NCI-H146 treated with DMSO at 0.1 percent for 48 hours (cell line): ENCODE measurements around the gene CACTIN.
"Not testable (repeated sequence)": the region's sequence is repeated elsewhere in the genome, so short reads cannot be mapped to it uniquely, and the experiment has no call there.

Experiments
- DNase-seq: peaks from one replicate; lab custom pipeline; 2025; ENCODE audit not compliant: unreplicated experiment; lab: John Stamatoyannopoulos, UW

CACTIN gene

GRCh38 chr19:3663838-3664237, 37.2 kb upstream of the CACTIN start:
- DNase-seq: no peak

DNA sequence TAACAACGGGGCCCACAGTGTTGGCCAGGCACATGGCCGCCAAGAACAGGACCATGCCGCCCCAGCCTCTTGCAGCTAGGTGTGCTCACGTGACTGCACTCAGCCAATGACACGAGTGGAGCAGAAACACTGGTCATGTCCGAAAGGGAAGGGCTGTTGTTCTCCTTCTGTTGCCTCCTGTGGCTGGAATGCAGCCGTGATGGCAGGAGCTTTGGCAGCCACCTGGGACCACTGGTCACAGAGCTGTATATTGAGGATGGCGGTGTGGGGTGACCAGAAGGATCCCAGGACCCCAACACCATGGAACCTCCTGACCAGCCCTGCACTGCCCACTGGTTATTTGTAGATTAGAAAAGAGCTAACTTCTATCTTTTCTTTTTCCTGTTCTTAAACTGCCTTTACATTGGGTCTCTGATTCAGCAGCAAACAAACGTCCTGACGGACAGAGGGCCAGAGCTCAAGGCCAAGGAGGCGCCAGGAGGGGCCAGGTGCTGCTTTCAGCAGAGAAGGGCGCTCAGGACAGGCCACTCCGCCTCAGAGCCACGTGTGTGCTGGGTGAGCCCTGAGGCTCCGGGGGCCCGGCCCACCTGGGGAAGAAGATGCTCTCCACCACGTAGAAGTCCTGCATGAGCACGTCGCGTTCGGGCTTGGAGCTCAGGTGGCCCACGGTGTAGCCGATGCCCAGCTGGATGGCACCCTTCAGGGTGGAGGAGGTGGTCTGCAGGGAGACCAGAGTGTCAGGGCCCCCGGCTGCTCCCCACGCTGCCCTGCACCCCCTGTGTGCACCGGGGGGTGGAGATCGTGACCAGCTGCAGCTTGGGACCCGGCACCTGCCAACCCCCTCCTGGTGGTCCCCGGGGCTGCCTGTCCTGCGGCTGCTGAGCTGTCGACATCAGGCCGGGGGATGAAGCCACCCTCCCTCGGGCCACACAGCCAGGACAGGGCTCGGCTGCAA, 35.0 kb upstream of the CACTIN start:
- DNase-seq: no peak

DNA sequence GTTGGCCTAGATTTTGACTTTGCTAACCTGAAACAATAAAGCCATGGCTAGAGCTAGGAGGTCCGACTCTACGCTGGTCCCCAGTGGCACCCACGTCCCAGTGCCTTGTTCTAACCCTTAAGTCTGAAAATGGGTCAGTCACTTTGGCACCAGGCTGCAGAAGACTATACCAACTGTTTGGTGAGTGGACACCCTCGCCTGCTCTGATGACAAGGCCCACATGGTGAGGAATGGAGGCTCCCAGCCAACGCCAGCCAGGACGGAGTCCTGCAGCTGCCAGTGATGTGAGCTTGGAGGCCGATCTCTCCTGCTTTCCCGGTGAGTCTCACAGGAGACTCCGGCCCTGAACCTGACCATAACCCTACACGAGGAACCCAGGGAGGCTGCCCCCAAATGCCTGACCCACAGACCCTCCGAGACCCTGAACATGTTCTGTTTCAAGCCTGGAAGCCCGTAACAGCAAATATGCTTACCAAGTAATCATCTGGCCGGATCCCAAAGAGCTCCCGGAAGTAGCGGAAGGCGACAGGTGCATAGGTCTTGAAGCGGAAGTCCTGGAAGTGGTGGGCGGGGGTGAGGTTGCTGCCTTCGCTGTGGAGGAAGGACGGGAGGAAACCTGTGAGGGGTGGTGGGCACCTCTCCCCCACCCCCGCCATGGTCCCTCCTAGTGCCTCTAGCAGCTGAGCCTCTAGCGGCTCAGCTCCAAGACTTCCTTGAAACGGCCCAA, 34.1 kb upstream of the CACTIN start:
- no peak for DNase-seq

GRCh38 chr19:3659746-3660112, 33.1 kb upstream of the CACTIN start:
- no peak for DNase-seq

DNA sequence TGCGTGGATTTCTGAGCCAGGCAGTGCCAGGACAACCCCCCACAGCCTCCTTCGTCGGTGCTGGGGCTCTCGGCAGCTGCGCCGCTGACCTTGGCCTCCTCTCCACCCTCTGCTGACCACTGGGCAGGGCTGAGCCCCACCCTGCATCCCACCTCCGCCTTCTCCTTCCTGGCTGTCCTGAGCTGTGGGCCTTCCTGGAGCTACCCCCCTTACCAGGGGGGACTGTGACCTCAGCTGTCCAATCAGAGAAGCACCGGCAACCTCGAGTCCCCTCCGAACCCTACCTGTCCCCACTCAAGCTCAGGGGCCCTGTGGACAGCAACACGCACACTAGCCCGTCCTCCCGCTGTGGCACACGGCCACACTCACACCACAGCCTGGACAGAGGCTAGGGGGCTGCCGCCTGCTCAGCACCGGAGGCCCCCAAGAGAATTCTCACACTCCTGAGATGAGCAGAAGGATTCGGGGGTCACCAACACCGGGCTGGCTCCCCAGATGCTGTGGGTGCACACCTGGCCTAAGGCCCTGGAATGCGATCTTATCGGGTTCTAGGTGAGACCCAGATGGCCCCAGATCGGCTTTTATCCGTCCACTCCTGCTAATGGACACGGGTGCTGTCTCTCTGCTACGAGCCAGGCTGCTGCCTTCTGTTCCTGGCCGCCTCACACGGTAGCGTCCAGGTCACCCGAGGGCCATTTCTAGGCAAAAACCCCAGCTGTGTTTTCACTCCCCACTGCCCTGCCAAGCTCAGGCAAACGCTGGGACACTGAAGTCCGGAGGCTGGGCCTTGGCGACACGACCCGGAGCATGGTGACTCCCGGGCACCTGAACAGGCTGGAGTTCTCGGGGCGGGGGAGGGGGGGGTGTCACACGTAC, 32.5 kb upstream of the CACTIN start:
- no peak for DNase-seq

GRCh38 chr19:3658004-3658869, 31.6 kb upstream of the CACTIN start:
- DNase-seq: no peak

DNA sequence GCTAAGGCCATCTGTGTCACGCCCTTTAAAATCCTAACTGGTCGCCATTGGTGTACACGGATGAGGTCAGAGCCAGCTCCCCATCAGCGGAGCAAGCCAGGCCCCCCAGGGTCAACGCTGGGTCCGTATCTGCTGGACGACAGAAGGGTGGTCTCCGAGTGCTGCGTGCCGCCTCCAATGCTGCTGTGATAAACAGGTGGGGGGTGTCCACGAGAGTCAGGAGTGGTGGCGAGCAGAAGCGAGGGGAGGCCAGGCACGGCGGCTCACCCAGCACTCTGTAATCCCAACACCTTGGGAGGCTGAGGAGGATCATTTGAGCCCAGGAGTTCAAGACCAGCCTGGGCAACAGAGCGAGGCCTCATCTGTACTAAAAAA, 30.8 kb upstream of the CACTIN start:
- DNase-seq: no peak

DNA sequence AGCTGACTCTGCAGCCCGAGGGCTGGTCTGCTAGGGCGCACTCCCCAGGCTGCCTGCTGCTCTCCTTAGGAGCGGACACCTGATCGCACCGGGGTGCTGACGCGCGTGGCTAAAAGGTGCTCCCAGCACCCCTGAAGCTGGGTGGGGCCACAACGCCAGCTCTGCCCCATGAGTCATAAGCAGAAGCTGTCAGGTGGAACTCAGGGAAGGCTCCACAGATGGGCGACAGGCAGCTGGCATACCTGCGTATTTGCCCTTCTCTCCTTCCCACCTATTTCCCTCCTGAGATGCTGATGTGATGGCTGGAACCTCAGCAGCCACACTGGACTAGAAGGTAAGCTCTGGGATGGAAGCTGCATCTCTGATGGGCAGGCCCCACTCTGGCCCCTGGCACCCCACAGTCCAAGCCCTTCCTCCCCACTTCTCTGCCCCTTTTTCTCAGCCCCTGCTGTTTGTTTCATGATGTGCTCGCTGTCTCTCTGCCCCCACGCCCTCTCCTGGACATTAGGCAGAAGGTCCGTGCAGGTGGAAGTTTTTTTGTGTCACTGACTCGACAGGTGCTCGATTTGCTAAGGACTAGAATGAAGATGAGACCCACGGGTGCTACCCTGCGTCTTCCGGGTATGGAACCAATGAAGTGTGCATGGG, 30.3 kb upstream of the CACTIN start:
- DNase-seq: no peak

DNA sequence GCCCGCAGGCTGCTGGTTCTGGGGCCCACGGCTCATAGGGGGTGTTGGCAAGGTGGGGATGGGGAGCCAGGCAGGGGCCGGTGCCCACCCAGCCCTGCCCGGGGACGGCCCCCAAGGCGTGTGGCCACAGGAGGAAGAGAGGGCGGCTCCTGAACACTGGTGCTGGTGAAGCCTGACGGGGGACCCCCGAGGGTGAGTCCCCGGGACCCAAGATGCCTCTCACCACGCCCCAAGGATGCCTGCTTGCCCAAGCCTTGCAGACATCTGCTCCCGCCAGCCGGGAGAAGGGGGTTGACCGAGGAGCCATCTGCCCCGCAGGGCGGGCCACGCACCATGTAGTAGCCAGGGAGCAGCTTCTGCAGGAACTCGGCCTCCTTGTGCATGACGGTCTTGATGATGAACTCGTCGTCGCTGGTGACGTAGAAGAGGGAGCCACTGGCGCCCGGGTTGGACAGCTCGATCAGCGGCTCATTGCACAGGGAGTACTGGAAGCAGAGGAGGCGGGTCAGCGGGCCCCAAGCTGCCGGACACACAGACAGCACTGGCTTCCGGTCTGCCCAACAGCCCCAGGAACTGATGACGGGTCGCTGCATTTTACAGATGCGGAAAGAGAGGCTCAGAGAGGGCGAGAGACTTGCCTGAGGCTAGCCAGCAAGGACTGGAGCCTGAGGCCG, 29.6 kb upstream of the CACTIN start:
- no peak for DNase-seq

- no peak for DNase-seq
These were observed 28.9 kb upstream of the CACTIN start for GRCh38 chr19:3655402-3656072.

DNA sequence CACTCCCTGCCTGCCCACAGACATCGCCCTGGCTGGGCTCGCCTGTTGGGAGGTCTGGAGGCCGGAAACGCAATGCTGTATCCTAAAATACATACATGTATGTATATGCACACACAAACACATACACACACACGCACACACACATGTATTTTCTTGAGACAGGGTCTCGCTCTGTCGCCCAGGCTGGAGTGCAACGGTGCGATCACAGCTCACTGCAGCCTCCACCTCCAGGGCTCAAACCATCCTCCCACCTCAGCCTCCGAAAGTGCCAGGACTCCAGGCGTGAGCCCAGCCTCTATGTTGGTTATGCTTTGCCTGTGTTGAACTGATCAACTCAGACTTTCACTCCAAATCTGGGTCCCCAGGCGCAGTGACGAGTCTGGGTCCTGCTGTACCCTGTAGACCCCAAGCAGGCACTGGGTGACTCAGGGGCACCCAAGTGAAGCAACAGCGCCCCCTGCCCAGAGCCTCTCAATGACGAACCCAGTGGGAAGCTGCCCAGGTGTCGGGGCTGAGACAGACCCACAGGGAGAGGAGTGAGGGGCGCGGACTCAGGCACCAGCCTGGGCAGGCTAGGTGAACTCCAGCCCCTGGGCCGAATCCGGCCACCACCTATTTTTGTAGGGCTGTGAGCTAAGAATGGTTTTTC, 27.4 kb upstream of the CACTIN start:
- no peak for DNase-seq

DNA sequence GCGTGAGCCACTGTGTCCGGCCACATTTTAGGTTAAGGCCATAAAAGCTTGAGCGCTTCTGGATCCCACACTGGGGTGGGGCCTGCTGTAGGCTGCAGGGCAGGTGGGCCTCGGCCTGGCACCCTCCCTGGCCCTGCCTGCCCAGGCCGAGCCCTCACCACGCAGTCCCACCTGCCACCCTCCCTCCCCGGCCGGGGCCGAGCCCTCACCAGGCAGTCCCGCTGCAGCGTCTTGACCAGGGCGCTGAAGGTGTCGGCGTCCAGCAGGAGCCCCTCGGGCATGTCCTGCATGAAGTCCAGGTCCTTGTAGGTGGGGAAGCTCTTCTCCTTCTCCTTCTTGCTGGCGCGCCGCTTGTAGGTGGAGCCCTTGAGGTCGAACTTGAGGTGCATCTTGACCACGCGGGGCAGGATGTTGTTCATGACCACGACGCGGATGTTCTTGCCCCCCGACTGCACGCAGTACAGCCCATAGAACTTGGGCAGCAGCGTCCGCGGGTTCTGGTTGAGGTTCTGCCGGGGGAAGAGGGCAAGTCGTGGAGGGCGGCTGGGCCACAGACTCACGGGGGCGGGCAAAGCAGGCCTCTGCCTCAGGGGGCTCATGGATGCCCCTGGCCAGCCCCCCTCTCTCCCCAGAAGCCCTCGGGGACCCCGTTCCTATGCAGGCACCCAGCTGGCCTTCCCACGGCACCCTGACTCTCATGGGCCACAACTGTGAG, 26.6 kb upstream of the CACTIN start:
- no peak for DNase-seq

DNA sequence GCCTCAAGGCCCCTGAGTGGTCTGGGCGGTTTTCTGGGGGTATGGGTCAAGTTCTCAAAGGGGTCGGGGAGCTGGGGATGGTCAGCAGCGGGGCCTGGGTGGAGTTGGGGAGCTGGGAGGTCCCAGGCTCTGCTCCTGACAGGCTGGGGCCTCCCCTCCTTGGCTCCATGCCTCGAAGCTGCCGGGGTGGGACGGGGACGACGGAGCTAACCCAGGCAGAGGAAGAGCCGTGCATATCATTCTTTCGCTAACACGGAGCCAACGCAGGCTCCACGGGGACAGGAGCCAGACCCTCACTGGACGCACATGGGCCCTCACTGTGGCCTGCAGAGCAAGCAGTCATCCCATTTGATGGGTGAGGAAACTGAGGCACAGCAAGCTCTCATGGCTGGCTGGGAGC, 25.8 kb upstream of the CACTIN start:
- no peak for DNase-seq

- DNase-seq: no peak
These were observed 25.1 kb upstream of the CACTIN start for GRCh38 chr19:3651684-3652083.

GRCh38 chr19:3649888-3650287, 23.3 kb upstream of the CACTIN start:
- no peak for DNase-seq

DNA sequence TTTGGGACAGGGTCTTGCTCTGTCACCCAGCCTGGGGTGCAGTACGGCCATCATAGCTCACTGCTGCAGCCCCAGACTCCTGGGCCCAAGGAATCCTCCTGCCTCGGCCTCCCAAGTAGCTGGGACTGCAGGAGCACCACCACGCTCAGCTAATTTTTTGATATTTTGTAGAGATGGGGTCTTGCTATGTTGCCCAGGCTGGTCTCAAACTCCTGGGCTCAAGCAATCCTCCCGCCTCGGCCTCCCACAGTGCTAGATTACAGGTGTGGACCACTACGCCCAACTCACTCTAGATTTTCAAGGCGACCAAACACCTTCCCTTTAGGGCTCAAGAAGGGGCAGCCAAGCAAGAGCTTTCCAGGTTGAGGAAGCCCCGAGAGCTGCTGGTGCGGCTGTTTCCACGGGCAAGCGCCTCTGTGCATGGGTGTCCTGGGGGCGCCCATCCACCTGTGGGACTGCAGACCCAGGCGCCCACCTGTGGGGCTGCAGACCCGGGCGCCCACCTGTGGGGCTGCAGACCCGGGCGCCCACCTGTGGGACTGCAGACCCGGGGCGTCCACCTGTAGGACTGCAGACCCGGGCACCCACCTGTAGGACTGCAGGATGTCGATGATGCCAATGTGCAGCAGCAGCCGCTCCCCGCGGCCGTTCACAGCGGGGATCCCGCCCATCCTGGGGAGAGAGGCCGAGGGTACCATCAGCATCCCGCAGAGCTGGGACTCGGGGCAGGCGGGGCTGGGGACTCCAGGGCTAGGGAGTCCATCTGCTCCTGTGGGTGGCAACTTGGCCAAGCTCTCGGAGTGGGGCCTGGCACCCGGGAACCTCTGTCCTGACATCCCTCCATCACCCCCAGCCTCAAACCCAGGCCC, 21.7 kb upstream of the CACTIN start:
- no peak for DNase-seq

GRCh38 chr19:3647102-3647501, 20.5 kb upstream of the CACTIN start:
- DNase-seq: not testable (repeated sequence)
